Uterus (tissue), 4 donors: ENCODE measurements around the gene CBLB. TPM values are rescaled to one million over a fixed set of nuclear protein-coding genes. Genes with fewer than 3 reads are reported as not detected.

Source experiments
- DNase-seq, 2 donors: peaks; one replicate each; pipeline ENCODE4 v3.0.0-alpha.2; 2019 to 2020
- H3K27ac ChIP-seq, 2 donors: fragments of 200-600 bp; sonication (generic); 1 replicate in 1 of 2; 2 replicates in 1 of 2; pipeline ENCODE4 v1.5.1; 2016 to 2018
- H3K27me3 ChIP-seq, 2 donors: fragments of 200-600 bp; sonication (generic); one replicate each; pipeline ENCODE4 v1.5.1; 2018 to 2019; ENCODE audit warnings: control low read depth in 1 of 2
- H3K36me3 ChIP-seq, 2 donors: fragments of 200-600 bp; sonication (generic); one replicate each; pipeline ENCODE4 v1.5.1; 2019; ENCODE audit warnings: control low read depth in 1 of 2
- H3K4me1 ChIP-seq, 2 donors: fragments of 200-600 bp; sonication (generic); one replicate each; pipeline ENCODE4 v1.5.1; 2018 to 2019; ENCODE audit warnings: control low read depth in 1 of 2
- H3K4me3 ChIP-seq, 2 donors: fragments of 200-600 bp; sonication (generic); 1 replicate in 1 of 2; 2 replicates in 1 of 2; pipeline ENCODE4 v1.5.1; 2018 to 2019; ENCODE audit warnings: mild to moderate bottlenecking in 1 of 2
- H3K9me3 ChIP-seq, 2 donors: fragments of 200-600 bp; sonication (generic); one replicate each; pipeline ENCODE4 v1.5.1; 2019; ENCODE audit warnings: control low read depth in 1 of 2
- POLR2A ChIP-seq, 2 donors: fragments of 450-650 bp; IDR thresholded peaks; one replicate each; pipeline ENCODE4 v1.6.1; 2016; ENCODE audit warnings: antibody characterized with exemption in 2 of 2, mild to moderate bottlenecking in 1 of 2, moderate library complexity in 1 of 2
- intact Hi-C: fragments of 100-400 bp; cut with DNase I; formaldehyde crosslinking; loops from one replicate; pipeline ENCODE4 v1.15.1; 2023; ENCODE audit warnings: low total_unique reads
- total RNA-seq, 4 donors: library from RNA; depleted of rRNA in 3 of 4; stranded (reverse); fragments of >200 nt in 3 of 4; gene quantifications; one replicate each; pipeline versions ENCODE4 v1.1.0 to v1.2.4, GENCODE V29; 2014 to 2023
- TF ChIP-seq, protein P1 (sequence below), 4 experiments: fragments of 200-600 bp in 2 of 4; fragments of 450-650 bp in 2 of 4; sonication (generic) in 2 of 4; IDR thresholded peaks; one replicate each; pipeline ENCODE4 v1.5.1; 2016 to 2019; ENCODE audit warnings: antibody characterized with exemption in 4 of 4, mild to moderate bottlenecking in 2 of 4, moderate library complexity in 1 of 4
- donor health status: DM: yes; HTN: yes; CAD: no.

CBLB gene
- total RNA-seq, 4 donors from 2014 or later: 26.1 to 86.2 (median 44.5) TPM

DNA sequence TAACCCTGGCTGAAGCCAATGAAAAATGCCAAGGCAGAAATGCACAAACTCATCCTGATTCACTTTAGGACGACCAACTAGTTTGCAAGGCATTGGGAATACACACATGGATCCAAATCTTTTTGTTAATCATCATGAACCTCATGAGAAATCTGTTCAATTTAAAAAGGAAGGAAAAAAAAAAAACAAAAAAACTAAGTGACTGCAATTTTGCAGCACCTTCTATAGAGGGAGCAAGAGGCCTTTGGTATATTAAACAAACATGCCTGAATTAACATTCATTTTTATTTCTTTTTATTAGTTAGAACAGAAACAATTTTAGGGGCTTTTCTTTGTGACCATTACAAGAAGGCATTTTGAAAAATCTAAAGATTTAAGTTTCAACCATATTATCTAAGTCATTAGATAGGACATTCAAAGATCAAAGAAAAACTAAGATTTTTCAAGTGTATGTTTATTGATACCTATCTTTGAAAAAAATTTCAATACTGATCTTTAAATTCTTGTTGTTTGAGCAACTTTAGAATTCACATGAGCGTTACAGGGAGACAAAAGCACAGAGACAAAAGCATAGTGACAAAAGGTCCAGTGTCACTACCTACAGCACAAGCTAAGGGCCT is 182.4 kb downstream of the CBLB start:
- DNase-seq: no peak
- H3K27me3 ChIP-seq: no peaks in the 10 kb centered on the region
- H3K36me3 ChIP-seq: no peaks in the 10 kb centered on the region
- H3K4me1 ChIP-seq: no peaks in the 10 kb centered on the region
- TF ChIP-seq, protein P1, sequence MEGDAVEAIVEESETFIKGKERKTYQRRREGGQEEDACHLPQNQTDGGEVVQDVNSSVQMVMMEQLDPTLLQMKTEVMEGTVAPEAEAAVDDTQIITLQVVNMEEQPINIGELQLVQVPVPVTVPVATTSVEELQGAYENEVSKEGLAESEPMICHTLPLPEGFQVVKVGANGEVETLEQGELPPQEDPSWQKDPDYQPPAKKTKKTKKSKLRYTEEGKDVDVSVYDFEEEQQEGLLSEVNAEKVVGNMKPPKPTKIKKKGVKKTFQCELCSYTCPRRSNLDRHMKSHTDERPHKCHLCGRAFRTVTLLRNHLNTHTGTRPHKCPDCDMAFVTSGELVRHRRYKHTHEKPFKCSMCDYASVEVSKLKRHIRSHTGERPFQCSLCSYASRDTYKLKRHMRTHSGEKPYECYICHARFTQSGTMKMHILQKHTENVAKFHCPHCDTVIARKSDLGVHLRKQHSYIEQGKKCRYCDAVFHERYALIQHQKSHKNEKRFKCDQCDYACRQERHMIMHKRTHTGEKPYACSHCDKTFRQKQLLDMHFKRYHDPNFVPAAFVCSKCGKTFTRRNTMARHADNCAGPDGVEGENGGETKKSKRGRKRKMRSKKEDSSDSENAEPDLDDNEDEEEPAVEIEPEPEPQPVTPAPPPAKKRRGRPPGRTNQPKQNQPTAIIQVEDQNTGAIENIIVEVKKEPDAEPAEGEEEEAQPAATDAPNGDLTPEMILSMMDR (IDR thresholded peaks at IDR 0.05): peak; percentile 39 to 83 (median 70)
- no peak for TF ChIP-seq POLR2A (IDR thresholded peaks at IDR 0.05)
- no peak overlapping the region for H3K27ac ChIP-seq
- H3K9me3 ChIP-seq: no peaks in the 10 kb centered on the region
- intact Hi-C loops: no loop called here
- no peak overlapping the region for H3K4me3 ChIP-seq

GRCh38 chr3:105679951-105680350 is 188.9 kb downstream of the CBLB start:
- Histone ChIP-seq H3K4me1 (no peaks in the 10 kb centered on the region), H3K36me3 (no peaks in the 10 kb centered on the region), H3K27ac (no peak overlapping the region), H3K4me3 (no peak overlapping the region), H3K27me3 (no peaks in the 10 kb centered on the region), H3K9me3 (no peaks in the 10 kb centered on the region)
- TF ChIP-seq POLR2A (IDR thresholded peaks at IDR 0.05): no peak
- TF ChIP-seq, protein P1 (IDR thresholded peaks at IDR 0.05): no peak
- intact Hi-C loops: no loop called here
- DNase-seq: no peak

GRCh38 chr3:105678017-105678416 is 190.8 kb downstream of the CBLB start:
- intact Hi-C loops: no loop called here
- H3K4me1 ChIP-seq: no peaks in the 10 kb centered on the region
- no peak for DNase-seq
- no peak overlapping the region for H3K27ac ChIP-seq
- H3K36me3 ChIP-seq: no peaks in the 10 kb centered on the region
- H3K27me3 ChIP-seq: no peaks in the 10 kb centered on the region
- TF ChIP-seq, protein P1 (IDR thresholded peaks at IDR 0.05): no peak
- TF ChIP-seq POLR2A (IDR thresholded peaks at IDR 0.05): no peak
- no peak overlapping the region for H3K4me3 ChIP-seq
- H3K9me3 ChIP-seq: no peaks in the 10 kb centered on the region

DNA sequence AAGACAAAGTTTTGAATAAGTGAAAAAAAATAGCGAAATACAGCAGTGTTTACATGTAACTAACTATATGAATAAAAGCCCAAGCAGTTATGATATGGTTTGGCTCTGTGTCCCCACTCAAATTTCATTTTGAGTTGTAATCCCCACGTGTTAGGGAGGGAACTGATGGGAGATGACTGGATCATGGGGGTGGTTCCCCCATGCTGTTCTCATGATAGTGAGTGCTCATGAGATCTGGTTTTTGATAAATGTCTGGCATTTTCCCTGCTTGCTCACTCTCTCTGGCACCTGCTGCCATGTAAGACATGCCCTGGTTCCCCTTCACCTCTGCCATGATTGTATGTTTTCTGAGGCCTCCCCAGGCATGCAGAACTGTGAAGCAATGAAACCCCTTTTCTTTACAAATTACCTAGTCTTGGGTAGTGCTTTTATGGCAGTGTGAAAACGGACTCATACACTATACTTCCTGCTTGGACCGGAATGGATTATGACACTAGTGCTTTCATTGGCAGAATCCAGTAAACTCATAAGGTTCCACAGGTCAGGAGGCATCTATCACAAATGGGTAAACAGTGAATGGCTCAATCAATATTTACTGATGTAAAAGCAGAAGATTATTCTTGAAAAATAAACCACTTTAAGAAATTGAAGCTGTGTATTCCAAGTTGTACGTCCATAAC is 192.1 kb downstream of the CBLB start:
- no peaks in the 10 kb centered on the region for H3K36me3 ChIP-seq
- intact Hi-C loops: no loop called here
- DNase-seq: no peak
- TF ChIP-seq, protein P1 (IDR thresholded peaks at IDR 0.05): no peak
- no peak for TF ChIP-seq POLR2A (IDR thresholded peaks at IDR 0.05)
- no peak overlapping the region for H3K27ac ChIP-seq
- H3K4me3 ChIP-seq: no peak overlapping the region
- H3K9me3 ChIP-seq: no peaks in the 10 kb centered on the region
- no peaks in the 10 kb centered on the region for H3K27me3 ChIP-seq
- H3K4me1 ChIP-seq: no peaks in the 10 kb centered on the region

- Histone ChIP-seq H3K4me3 (no peak overlapping the region), H3K27me3 (no peaks in the 10 kb centered on the region), H3K9me3 (no peaks in the 10 kb centered on the region), H3K36me3 (no peaks in the 10 kb centered on the region), H3K27ac (no peak overlapping the region), H3K4me1 (no peaks in the 10 kb centered on the region)
- TF ChIP-seq, protein P1 (IDR thresholded peaks at IDR 0.05): no peak
- no peak for TF ChIP-seq POLR2A (IDR thresholded peaks at IDR 0.05)
- intact Hi-C loops: no loop called here
- DNase-seq: no peak
Measured at GRCh38 chr3:105674437-105675065, 194.3 kb downstream of the CBLB start.
